ENCODE results near the gene PDE4DIP.
"Not testable (repeated sequence)": the region's sequence is repeated elsewhere in the genome, so short reads cannot be mapped to it uniquely, and the experiment has no call there.

The PDE4DIP gene

GRCh38 chr1:148921047-148921446 lies 76.8 kb downstream of the PDE4DIP start:
- not testable (repeated sequence) for DNase-seq, ATAC-seq

- not testable (repeated sequence) for ATAC-seq, DNase-seq
Measured at GRCh38 chr1:148923798-148924197, 79.6 kb downstream of the PDE4DIP start.

GRCh38 chr1:148927645-148928044 lies 83.4 kb downstream of the PDE4DIP start:
- DNase-seq, ATAC-seq: not testable (repeated sequence)

GRCh38 chr1:148929253-148929652 lies 85.0 kb downstream of the PDE4DIP start:
- DNase-seq, ATAC-seq: not testable (repeated sequence)

GRCh38 chr1:148935381-148936002 lies 91.3 kb downstream of the PDE4DIP start:
- ATAC-seq, DNase-seq: not testable (repeated sequence)

- ATAC-seq = not testable (repeated sequence)
Measured at GRCh38 chr1:148942906-148943305, 98.7 kb downstream of the PDE4DIP start.

GRCh38 chr1:148945130-148945529 lies 100.9 kb downstream of the PDE4DIP start:
- not testable (repeated sequence) for ATAC-seq, DNase-seq

More at GRCh38 chr1:148942906-148943305, 98.7 kb downstream of the PDE4DIP start:
- not testable (repeated sequence) for DNase-seq

GRCh38 chr1:148948768-148949167 lies 104.5 kb downstream of the PDE4DIP start:
- ATAC-seq, DNase-seq: not testable (repeated sequence)

GRCh38 chr1:148951336-148952227 lies 107.4 kb downstream of the PDE4DIP start:
- peak; percentile 73 for DNase-seq
- ATAC-seq = peak; percentile 80

- DNase-seq (peak; percentile 71), ATAC-seq (peak; percentile 72)
Measured at GRCh38 chr1:148952253-148952937, 108.2 kb downstream of the PDE4DIP start.

- ATAC-seq = not testable (repeated sequence)
- peak; percentile 23 for DNase-seq
Measured at GRCh38 chr1:148952938-148953616, 108.8 kb downstream of the PDE4DIP start.

GRCh38 chr1:148953730-148954129 lies 109.5 kb downstream of the PDE4DIP start:
- ATAC-seq, DNase-seq: not testable (repeated sequence)

- not testable (repeated sequence) for ATAC-seq, DNase-seq
Measured at GRCh38 chr1:148958343-148958742, 114.1 kb downstream of the PDE4DIP start.

- not testable (repeated sequence) for DNase-seq, ATAC-seq
Measured at GRCh38 chr1:148960212-148961000, 116.2 kb downstream of the PDE4DIP start.

GRCh38 chr1:148962127-148962857 lies 118.1 kb downstream of the PDE4DIP start:
- not testable (repeated sequence) for DNase-seq, ATAC-seq

GRCh38 chr1:148966084-148966483 lies 121.9 kb downstream of the PDE4DIP start:
- ATAC-seq = peak; percentile 72
- DNase-seq = not testable (repeated sequence)

- not testable (repeated sequence) for DNase-seq, ATAC-seq
Measured at GRCh38 chr1:148967580-148967979, 123.4 kb downstream of the PDE4DIP start.

- not testable (repeated sequence) for ATAC-seq, DNase-seq
Measured at GRCh38 chr1:148968682-148969081, 124.5 kb downstream of the PDE4DIP start.

- peak; percentile 19 for ATAC-seq
- DNase-seq = not testable (repeated sequence)
Measured at GRCh38 chr1:148969126-148969525, 124.9 kb downstream of the PDE4DIP start.

- not testable (repeated sequence) for DNase-seq
- ATAC-seq = peak; percentile 62
Measured at GRCh38 chr1:148975453-148975852, 131.2 kb downstream of the PDE4DIP start.

Data from stimulated activated naive CD8-positive, alpha-beta T cell treated with anti-CD3 and anti-CD28 coated beads, Interleukin-15, Interleukin-2, amounts not matched to agents 100 U/mL and 50 U/mL, for 24 hours (primary cell).